NCI-H2081 (cell line): ENCODE measurements around the gene ADM5.
A peak's percentile ranks its signal among the peaks of the same experiment; 100 is the strongest.

Experiments used
- DNase-seq, 2 experiments: peaks; one replicate each; lab custom pipeline; 2025; lab: John Stamatoyannopoulos, UW

The ADM5 gene

GRCh38 chr19:49680421-49681351 lies 8.7 kb upstream of the ADM5 start:
- DNase-seq, result peak; percentile 83 to 93

- DNase-seq, result no peak
Observed at GRCh38 chr19:49681830-49682229, 7.6 kb upstream of the ADM5 start.

GRCh38 chr19:49682274-49682673 lies 7.1 kb upstream of the ADM5 start:
- DNase-seq, result no peak

- DNase-seq, result no peak
Observed at GRCh38 chr19:49683814-49684250, 5.6 kb upstream of the ADM5 start.

- DNase-seq, result no peak
Observed at GRCh38 chr19:49684251-49684982, 5.0 kb upstream of the ADM5 start.

- DNase-seq, result no peak
Observed at GRCh38 chr19:49684983-49685553, 4.3 kb upstream of the ADM5 start.

- DNase-seq, result no peak
Observed at GRCh38 chr19:49685845-49686332, 3.5 kb upstream of the ADM5 start.

- DNase-seq, result no peak
Observed at GRCh38 chr19:49686503-49687088, 2.8 kb upstream of the ADM5 start.

GRCh38 chr19:49687150-49687549 lies 2.2 kb upstream of the ADM5 start:
- DNase-seq, result no peak

GRCh38 chr19:49687566-49688316 lies 1.7 kb upstream of the ADM5 start:
- DNase-seq, result no peak

GRCh38 chr19:49688531-49689132 lies 762 bp upstream of the ADM5 start:
- no peak for DNase-seq

GRCh38 chr19:49690079-49690655 lies 773 bp downstream of the ADM5 start:
- no peak for DNase-seq

GRCh38 chr19:49690656-49691242 lies 1.4 kb downstream of the ADM5 start, which contains the start of gene CPT1C:
Gene CPT1C (plus strand): TSS chr19:49691116. CDS start chr19:49692253, 1,137 bp downstream.
- peak; percentile 92 for DNase-seq

- peak; percentile 72 to 78 for DNase-seq
Observed at GRCh38 chr19:49691243-49692146, 2.1 kb downstream of the ADM5 start.

- DNase-seq, result no peak
Observed at GRCh38 chr19:49692147-49692506, 2.7 kb downstream of the ADM5 start.

- DNase-seq, result no peak
Observed at GRCh38 chr19:49696115-49696514, 6.7 kb downstream of the ADM5 start.

GRCh38 chr19:49696865-49697264 lies 7.5 kb downstream of the ADM5 start:
- no peak for DNase-seq

GRCh38 chr19:49699364-49699763 lies 10.0 kb downstream of the ADM5 start:
- DNase-seq, result no peak

GRCh38 chr19:49700563-49700962 lies 11.2 kb downstream of the ADM5 start:
- no peak for DNase-seq
